Lung microvascular endothelial cell (primary cell): ENCODE measurements around the gene DAPK3. TPM values are rescaled to one million over a fixed set of nuclear protein-coding genes. Genes with fewer than 3 reads are reported as not detected.
"Not testable (repeated sequence)": the region's sequence is repeated elsewhere in the genome, so short reads cannot be mapped to it uniquely, and the experiment has no call there.

Experiments
- DNase-seq, 2 donors: peaks; one replicate each; pipeline versions ENCODE4 v3.0.0 to v3.0.0-alpha.2; 2010; ENCODE audit warnings: low read depth in 2 of 2
- total RNA-seq: library from RNA; depleted of rRNA; stranded (reverse); fragments of >200 nt; gene quantifications from 2 replicates; pipeline ENCODE4 v1.2.1, GENCODE V29; 2014

The DAPK3 gene
- total RNA-seq = 103 and 113 TPM in 2 replicates

DNA sequence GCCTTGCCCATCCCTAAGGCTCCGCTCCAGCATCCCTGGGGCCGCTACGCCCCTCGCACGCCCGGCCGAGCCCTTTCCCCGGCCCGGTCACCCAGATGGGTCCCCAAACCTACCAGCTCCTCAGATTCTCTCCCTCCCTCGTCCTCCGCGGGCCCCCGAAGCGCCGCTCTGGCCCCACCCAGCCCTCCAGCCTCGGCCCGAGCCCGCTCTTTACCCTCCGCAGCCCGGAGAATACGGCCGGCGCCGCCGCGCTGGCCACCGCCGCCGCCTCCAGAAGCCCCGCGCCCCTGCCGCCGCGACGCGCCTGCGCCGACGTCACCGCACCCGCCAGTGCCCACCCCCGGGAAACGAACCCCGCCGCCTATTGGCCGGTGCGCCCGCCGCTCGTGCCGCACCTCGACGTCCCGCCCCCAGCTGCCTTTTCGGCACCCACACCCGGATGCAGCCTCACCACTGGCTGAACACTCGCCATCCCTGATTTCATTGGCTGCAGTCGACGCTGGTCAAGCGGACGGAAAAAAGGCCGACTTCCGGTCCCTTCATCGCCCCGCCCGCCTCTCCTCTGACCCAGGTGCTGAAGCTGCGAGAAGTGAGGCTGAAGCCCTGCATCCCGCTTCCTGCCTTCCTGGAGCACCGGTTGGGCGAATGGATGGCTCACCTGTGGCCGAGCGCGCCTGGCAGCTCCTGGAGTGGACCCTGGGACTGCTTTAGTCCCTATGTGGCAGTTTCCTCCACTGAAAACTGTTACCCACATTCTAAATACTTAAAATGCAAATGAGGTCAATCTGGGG is at the start of gene DAPK3:
TSS of gene DAPK3 (minus strand) at position 292 of the 791 bp plus-strand sequence. CDS start 1,364 bp downstream, outside the sequence.
- DNase-seq = peak; percentile 98 to 99

DNA sequence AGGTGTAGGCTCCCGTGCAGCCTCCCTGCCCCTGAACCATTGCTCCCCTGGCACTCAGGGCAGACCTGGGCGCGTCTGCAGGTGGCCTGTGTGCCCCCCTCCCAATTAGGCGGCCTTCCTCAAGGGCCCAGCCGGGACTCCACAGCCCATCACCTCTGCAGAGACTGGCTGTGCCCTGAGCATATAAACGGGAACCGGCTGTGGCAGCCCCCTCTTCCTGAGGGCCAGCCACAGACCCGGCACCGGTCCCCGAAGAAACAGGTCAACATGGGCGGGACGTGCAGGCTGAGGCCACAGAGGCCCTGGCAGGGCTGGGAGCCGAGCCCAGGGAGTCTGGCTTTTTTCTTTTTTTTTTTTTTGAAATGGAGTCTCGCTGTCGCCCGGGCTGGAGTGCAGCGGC is 48.7 kb upstream of the DAPK3 start:
- DNase-seq = no peak

DNA sequence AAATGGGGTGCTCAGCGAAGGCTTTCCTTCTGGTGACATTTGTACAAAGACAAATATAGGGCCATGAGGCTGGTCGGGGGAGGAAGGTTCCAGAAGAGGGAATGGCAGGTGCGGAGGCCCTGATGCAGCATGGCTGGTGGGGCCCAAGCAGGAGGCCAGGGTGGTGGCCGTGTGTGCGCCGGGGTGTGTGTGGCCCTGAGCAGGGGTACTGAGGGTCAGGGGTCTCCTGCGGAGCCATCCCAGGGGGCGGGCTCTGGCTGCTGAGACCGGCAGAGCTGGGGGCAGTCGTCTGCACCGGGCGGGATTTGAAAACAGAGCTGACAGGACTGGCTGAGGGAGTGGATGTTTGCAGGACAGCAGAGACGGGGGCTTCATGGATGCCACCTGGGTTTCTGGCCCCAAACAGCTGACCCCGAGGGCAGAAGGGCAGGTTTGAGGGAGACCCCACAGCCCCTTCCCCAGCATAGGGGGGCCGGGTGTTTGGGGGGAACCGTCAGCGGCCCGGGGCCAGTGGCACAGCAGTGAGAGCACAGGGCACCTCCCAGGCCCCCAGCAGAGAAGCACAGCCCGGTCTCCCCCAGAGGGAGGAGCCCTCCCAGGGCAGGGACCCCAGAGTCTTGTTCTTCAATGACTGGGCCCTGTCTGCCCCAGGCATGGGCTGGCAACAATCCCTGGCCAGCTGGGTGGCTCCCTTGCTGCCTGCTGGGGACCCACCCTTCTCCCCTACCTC is 48.0 kb upstream of the DAPK3 start:
- DNase-seq = no peak

DNA sequence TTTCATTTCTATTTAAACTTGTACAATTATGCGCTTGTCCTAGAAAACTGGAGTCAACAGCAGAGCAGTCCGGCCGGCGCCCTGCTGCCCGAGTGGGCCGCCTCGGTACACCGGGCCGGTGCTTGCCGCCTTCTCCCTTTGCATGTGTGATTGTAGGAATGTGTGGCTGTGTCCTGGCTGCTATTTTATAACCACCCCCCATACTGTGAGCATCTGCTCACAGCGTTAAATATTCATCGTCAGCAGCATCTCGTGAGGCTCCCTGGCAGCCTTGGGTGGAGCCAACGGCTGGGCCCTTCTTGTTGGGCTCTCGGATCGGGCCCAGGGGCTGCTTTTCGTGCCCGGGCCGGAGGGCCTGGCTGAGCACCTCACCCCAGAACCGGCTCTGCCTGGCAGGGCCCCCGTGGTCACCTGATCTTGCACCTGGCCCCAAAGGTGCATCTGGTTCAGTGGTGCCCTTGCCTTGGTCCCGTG is 47.3 kb upstream of the DAPK3 start:
- no peak for DNase-seq

DNA sequence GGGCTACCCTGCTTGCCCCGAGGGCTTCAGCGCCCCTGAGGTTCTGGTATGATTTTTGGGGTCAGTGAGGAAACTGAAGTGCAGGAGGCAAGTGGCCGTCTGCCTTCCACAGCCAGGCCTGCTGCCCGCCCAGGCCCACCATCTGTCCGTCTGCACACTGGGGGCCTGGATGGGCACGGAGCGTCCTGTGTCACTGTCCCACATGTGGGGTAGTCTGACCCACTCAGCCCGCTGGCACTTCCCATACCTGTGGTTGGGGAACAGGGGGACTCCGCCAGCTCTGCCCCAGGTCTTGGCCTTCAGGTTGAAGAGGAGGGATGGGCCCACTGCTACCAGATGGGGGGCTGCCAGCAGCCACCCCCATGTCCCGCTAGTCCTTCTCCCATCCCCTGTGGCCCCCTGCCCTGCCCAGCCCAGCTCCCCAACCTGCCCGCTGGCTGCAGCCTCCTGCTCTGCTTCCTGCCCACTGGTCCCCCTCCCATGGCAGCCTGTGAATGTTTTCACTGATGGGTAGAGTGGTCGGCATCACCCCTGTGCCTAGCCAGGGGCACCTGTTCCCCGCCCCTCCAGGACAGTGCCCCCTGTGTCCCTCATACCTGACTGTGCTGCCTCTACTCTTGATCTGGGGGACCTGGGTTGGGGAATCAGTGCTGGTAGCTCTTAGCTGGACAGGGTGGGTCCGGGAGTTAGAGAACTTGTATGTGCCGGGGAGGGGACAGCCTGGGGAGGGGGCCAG is 46.2 kb upstream of the DAPK3 start:
- DNase-seq = no peak

DNA sequence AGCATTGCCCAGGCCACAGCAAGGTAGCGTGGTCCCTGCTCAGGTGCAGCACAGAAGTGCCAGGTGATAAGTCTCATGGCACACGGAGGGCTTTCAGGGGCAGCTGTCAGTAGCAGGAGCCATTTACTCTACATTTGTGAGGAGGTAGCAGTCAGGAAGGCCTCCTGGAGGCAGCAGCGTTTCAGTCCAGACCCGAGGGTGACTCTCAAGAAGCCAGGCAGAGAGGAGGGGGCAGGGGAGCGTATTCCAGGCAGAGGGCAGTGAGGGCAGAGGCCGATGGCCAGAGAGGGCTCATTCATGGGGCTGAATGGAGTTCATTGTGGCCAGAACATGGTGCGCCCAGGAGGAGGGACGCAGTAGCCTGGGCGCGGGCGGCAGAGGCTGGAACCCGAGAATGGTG is 45.6 kb upstream of the DAPK3 start:
- DNase-seq = no peak

DNA sequence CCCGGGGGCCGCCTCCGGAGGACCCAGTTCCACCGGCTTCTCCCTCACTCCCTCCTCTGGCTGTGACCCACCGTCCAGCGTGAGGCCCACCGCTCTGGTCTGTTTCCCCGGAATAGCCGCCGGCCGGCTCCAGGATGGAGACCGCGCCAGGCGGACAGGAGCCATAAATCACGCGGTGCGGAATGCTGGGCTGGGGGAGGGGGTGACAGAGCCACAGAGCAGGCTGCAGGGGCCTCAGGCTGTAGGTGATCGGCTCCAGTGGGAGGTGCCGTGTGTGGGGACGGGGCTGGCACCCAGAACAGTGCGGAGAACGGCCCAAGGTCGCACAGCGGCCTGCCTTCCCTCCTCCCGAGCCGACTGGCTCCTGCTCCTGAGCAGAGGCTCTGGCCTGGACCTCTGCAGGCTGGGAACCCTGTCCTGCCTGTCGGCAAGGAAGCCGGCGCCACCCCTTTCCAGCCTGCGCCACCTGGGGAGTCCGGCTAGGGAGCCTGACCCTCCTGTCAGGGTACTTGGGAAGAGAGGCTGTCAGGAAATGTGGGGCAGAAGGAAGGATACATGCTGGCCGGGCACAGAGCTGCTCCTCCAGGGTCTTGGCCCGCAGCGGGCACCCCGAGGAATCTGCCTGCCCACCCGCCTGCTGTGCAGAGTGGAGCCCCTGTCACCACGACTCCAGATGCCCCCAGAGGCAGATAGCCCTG is 45.0 kb upstream of the DAPK3 start:
- DNase-seq = peak in 1 of 2 donors; percentile 50

DNA sequence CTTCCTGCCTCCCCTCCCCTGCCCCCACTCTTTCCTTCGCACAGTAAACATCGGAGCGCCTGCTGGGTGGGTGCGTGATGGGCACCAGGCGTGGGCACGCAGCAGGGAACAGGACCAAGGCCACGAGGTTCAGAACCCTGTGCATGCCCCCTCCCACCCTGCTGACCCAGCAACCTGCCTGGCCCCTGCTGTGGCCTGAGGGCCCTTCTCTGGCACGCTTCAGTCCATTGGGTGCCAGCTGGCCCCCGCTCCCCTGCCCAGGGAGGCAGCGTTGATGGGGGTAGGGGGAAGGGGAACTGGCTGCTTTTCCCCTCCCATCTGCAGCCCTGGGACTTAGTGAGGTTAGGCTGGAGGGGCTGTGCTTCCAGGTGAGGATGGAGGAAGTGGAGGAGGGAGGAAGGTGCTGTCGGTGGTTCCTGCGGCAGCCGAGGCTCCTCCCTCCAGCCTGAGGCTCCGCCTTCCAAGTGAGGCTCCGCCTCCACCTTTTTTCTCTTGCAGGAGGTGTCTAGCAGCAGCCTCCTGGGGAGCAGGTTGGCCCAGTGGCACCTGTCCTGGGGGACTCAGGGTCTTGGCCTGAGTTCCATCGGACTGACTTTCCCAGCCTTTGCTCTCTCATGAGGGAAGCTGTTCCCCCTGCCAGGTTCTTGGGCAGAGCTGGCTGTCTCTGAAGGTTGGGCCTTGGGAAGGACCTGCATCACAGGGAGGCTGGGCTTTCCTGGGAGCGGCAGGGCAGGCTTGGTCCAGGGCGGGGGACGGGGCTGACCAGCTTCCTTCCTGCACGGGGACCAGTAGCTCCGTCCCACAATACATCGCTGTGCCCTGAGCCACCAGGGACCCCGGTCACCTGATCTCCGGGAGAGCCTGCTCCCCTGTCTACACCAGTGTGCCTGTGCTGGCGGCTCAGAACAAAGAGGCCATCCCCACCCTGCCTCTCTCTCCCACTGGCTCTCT is 43.9 kb upstream of the DAPK3 start:
- DNase-seq = peak; percentile 44 to 64

DNA sequence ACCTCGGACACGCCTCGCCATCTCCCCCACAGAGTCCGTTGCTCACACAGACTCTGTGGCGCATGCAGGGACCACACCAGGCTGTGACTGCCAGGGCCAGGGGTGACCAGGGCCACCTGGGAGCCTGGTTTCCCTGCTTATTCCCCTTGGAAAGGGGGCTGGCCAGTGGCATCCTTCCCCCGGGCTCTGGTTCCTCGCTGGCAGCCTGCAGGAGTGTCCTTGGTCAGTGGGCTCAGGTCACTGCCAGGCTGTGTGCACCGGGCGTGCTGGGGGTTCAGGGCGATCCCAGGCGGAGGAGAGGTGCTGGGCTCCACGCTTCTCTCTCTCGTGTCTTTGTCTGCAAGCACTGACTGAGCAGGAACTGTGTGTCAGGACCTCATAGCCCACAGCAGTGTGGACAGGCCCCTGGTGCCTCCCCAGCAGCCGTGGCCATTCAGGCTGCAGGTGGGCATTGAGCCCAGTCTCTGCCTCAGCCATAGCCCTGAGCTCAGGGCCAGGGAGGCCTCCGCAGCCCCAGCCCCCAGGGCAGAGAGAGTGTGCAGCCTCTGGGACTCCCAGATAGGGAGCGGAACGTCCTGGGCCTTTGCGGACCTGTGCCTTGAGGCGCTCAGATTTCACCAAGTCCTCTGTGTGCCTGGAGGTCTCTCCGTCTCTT is 43.1 kb upstream of the DAPK3 start:
- no peak for DNase-seq

DNA sequence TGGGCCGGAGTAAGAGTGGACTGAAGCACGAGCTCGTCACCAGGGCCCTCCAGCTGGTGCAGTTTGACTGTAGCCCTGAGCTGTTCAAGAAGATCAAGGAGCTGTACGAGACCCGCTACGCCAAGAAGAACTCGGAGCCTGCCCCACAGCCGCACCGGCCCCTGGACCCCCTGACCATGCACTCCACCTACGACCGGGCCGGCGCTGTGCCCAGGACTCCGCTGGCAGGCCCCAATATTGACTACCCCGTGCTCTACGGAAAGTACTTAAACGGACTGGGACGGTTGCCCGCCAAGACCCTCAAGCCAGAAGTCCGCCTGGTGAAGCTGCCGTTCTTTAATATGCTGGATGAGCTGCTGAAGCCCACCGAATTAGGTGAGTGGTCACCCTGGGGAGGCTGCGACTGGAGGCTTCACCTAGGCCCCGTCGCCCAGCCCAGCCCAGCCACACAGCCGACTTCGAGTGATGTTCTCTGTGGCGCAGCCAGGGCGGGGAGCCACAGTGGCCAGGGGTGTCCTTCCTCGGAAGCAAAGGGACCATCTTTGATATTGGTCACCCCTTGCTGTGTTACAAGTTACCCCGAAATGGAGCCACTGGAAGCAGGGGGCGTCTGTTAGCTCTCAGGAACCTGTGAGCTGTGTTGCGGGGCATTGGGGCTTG is 42.2 kb upstream of the DAPK3 start:
- no peak for DNase-seq

DNA sequence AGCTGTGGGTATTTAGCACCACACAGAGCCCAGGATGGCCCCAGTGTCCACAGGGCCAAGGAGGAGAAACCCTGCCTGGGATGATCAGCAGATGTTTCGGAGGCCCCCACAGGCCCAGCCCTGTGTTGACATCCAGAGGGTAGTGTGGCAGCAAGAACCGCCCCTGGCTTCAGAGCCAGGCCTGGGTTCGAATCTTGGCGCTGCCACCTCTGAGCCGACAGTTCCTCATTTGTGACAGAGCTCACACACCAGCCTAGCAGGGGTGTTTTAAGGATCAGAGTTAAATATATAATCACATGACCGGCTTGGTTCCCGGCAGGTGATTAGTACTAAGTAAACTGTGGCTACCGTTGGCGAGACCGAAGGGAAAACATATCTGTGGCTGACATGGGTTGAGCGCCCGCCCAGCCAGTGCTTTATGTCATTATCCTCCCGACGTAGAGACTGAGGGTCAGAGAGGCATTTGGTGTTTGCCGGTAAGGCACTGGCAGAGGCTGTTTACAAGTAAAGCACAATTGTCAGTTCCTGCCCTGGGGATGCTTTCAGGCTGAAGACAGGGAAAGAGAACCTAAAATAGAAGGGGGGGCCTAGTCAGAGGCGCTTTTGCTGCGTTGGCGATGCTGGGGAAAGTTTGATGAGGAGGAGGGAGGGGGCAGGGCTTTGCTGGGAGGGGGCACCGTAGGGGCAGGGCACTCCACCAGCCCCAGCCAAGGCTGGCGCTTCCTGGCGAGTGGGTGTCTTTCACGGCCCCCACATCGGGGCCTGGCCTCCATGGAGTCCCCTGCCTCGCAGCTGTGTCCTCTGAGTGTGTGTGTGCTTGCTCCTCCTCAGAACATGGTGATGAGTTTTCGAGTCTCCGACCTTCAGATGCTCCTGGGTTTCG is 41.4 kb upstream of the DAPK3 start:
- no peak for DNase-seq

DNA sequence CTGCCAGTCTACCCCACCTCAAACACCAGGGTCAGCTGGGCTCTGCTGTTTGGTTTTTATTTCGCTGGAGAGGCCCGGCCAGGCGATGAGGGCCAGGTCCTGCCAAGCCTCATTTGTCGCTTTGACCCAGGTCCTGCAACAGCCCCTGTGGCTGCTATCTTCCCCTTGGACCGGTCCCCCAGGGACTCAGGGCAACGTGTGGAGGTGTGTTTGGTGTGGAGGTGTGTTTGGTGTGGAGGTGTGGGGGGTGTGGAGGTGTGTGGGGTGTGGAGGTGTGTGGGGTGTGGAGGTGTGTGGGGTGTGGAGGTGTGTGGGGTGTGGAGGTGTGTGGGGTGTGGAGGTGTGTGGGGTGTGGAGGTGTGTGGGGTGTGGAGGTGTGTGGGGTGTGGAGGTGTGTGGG is 40.5 kb upstream of the DAPK3 start:
- DNase-seq = not testable (repeated sequence)

DNA sequence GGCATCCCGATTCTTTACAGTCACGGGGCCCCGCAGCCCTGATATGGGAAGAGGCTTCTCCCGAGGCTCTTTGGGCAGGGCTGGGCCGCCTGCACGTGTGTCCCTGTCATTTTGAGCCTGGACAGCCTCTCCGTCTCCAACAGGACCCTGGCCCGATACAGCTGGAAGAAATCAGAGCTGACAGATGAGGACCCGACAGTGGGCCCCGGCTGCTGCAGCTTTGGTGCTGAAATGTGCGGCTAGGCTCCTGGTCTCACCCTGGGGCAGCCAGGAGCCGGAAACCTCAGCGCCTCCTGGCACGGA is 39.9 kb upstream of the DAPK3 start:
- no peak for DNase-seq

DNA sequence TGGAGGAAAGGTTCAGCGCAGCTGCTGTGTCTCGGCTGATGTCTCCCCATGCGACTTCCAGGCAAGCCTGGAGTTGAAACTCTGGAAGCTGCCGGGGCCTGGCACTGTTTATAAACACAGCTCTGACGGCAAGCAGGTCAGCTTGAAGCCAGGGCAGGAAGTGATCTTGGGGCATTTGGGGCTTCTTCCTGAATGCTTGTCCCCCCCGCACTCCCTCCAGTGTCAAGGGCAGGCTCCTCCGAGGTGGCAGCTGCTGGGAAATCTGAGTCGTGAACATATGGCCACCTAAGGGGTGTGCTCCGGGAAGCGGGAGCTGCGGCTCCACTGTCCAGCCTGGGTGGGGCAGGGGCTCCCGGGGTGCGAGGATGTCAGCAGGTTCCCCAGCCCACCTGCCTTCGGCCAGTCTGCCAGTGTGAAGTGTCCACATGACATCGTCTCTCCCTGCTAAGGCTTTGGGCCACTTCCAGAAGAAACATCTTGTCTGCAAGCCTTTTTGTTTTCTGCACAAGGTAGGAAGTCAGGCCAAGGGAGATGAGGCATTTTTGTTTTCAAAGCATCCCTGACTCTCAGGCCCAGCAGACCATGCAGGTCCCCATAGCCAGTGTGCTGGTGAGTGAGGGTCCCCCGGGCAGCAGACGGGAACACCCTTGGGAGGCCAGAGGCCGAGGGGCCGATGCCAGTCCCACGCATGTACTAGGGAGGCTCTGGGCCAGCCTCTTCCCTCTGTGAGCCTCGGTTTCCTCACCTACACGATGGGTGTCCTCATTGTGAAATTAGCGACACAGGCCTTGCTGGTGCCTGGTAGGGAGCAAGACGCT is 39.3 kb upstream of the DAPK3 start:
- DNase-seq = peak in 1 of 2 donors; percentile 16

DNA sequence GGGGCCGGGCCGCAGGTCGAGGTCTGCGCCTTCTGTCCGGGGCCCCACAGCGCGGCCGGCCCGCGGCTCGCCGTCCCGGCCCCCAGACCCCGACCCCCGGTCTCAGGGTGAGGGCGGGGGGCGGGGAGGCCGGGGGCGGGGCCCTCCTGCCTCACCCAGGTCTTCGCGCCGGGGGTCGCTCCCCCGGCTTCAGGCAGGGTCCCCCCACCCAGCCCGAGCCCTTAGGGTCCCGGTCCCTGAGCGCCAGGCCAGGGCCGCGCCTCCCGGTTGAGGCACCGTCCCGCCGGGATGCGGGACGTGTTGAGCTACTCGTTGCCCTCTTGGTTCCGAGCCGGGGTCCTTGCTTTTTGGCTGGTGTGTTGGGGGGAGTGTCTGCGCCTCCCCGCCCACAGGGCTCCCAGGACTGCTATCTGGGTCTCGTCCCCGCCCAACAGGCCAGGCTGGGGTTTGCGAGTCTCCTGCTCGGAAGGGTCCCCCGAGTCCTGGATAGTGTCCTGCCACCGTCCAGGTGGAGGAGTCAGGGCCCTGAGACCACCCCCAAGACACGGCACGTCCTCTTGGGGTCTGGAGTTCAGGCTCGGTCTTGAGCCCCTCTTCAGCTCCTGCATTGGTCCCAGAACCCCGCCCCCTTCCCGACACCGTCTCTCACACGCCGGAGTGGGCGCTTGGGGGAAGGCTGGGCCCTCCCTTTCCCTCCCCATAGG is 37.1 kb upstream of the DAPK3 start:
- peak; percentile 40 to 46 for DNase-seq

DNA sequence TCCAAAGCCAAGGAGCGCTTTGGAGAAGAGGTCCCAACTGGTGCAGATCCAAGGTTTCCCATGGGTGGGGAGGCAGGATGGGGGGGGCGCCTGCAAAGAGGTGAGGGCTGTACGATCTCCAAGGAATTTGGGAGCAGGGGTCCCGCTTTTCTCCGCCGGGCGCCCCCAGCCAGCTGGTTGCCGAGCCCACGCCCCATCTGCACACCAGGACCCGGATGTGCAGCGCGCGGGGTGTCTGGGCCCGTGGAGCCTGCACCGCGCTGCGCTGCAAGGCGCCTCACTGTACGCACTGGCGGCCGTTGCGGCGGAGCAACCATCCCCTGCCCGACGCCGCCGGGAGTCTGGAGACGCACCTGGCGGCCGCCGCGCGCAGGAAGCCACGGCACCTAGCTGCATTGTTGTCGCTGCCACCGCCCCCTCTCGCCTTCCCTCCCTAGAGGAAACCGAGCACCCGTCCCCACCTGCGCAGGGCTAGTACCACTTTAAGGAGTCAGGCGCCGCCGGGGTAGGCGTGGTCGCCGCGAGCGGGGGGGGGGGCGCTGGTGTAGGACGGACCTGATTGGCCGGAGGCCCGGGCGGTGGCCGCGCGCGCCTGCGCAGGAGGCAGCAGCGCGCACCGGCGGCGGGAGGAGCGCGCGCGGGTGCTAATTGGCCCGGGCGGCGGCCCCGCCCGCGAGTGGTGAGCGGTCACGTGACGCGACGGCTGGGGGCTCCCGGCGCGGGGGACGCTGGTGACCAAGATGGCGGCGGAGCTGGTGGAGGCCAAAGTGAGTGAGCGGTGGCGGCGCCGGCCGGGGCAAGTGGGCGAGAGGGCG is 36.3 kb upstream of the DAPK3 start, which contains the start of gene PIAS4:
TSS of gene PIAS4 (plus strand) at position 716 of the 815 bp plus-strand sequence. CDS start at position 741, 25 bp downstream.
- peak; percentile 96 for DNase-seq
